Testis (tissue), 3 donors: ENCODE measurements around the gene TTBK1. TPM values are rescaled to one million over a fixed set of nuclear protein-coding genes. Genes with fewer than 3 reads are reported as not detected.

Experiments used
- DNase-seq: peaks from one replicate; pipeline ENCODE4 v3.0.0-alpha.2; 2019
- H3K27ac ChIP-seq, 2 donors: fragments of 200-600 bp; sonication (generic); one replicate each; pipeline ENCODE4 v1.5.1; 2019
- H3K27me3 ChIP-seq: fragments of 200-600 bp; sonication (generic); one replicate; pipeline ENCODE4 v1.5.1; 2019
- H3K36me3 ChIP-seq: fragments of 200-600 bp; sonication (generic); one replicate; pipeline ENCODE4 v1.5.1; 2017; ENCODE audit warnings: low read depth; ENCODE audit errors: missing control alignments
- H3K4me1 ChIP-seq: fragments of 200-600 bp; sonication (generic); one replicate; pipeline ENCODE4 v1.5.1; 2019
- H3K4me3 ChIP-seq, 2 donors: fragments of 200-600 bp; sonication (generic); one replicate each; pipeline ENCODE4 v1.5.1; 2017 to 2019
- H3K9me3 ChIP-seq: fragments of 200-600 bp; sonication (generic); one replicate; pipeline ENCODE4 v1.5.1; 2017
- CTCF ChIP-seq, 3 experiments: fragments of 450-650 bp in 2 of 3; fragments of 200-600 bp in 1 of 3; sonication (generic) in 1 of 3; IDR thresholded peaks; one replicate each; pipeline ENCODE4 v1.5.1; 2016 to 2019; ENCODE audit warnings: antibody characterized with exemption in 3 of 3, mild to moderate bottlenecking in 2 of 3, moderate library complexity in 1 of 3
- POLR2A ChIP-seq: fragments of 450-650 bp; IDR thresholded peaks from one replicate; pipeline ENCODE4 v1.6.1; 2017; ENCODE audit warnings: antibody characterized with exemption, mild to moderate bottlenecking, moderate library complexity
- WGBS, 2 donors: methylation state at CpG; one replicate each; pipeline ENCODE4 v1.1.5; 2018; 5-methylcytosine and 5-hydroxymethylcytosine counted together
- intact Hi-C: fragments of 100-400 bp; cut with DNase I; formaldehyde crosslinking; loops from one replicate; pipeline ENCODE4 v1.15.1; 2023; ENCODE audit warnings: low total_unique reads
- polyA plus RNA-seq: library from polyadenylated mRNA; stranded (reverse); fragments of 350-450 nt; fragmentation: Illumina TruSeq; extraction: RNeasy Lipid Tissue Mini Kit (QIAGEN cat#74804); gene quantifications from one replicate; pipeline ENCODE4 v1.2.3, GENCODE V29; 2014; ENCODE audit warnings: low read depth, low replicate concordance; ENCODE audit not compliant: insufficient read depth
- total RNA-seq, 2 donors: library from RNA; depleted of rRNA; stranded (reverse); fragments of >200 nt; gene quantifications; one replicate each; pipeline ENCODE4 v1.2.3, GENCODE V29; 2016

TTBK1 gene
- total and polyA plus RNA-seq, 3 donors from 2014 or later = 2.2 to 2.6 (median 2.3) TPM

- 90 to 97% methylated on average over 7 to 38 of the region's 39 CpGs for WGBS, 2 donors
- intact Hi-C loops = no loop called here
- TF ChIP-seq POLR2A = no peak
- TF ChIP-seq CTCF (IDR thresholded peaks at IDR 0.05) = no peak
- no peak for DNase-seq
- H3K27me3 ChIP-seq = no peaks in the 10 kb centered on the region
- H3K27ac ChIP-seq = no peak overlapping the region
- no peaks in the 10 kb centered on the region for H3K9me3 ChIP-seq
- peaks cover 9% of the 10 kb centered on the region for H3K4me1 ChIP-seq
- no peak overlapping the region for H3K4me3 ChIP-seq
- H3K36me3 ChIP-seq = no peaks in the 10 kb centered on the region
Measured at GRCh38 chr6:43262780-43263313, 19.6 kb downstream of the TTBK1 start.

DNA sequence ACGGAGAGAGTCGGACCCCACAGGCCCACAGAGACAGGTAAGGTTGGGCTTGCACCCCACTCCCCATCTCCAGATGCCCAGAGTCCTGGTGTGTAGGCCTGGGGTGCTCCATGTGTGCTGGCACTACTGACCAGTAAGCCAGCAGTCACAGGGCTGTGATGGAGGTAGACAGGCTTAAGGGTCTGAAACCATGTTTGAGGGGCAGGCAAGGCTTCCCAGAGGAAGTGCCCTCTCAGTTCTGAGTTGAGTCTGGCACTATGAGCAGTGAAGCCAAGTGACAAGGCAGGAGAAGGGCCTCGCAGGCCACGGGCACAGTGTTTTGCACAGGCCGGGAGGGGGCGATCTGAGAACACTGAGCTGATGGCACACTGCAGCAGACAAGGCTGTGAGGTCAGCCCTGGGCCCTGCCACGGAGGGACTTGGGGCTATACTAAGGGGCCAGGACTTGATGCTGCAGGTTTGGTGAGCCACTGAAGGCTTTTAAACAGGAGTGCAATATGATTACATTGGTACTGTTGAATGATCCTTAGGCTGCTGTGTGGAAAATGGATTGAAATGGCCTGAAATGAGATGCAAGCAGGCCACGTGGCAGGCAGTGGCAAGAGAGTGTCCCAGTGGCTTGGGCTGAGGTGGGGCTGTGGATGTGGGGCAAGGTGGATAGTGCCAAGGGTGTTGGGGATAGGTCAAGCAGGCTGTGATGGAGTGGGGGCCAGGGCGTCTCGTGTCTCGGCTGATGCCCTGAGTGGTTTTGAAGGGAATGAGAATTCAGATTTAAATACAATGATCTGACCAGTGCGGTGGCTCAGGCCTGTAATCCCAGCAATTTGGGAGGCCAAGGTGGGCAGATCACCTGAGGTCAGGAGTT lies 20.3 kb downstream of the TTBK1 start:
- TF ChIP-seq CTCF (IDR thresholded peaks at IDR 0.05) (peak; percentile 45 to 65 (median 64)), POLR2A (no peak)
- H3K27me3 ChIP-seq = no peaks in the 10 kb centered on the region
- intact Hi-C loops = no loop called here
- peak; percentile 85 for DNase-seq
- H3K9me3 ChIP-seq = no peaks in the 10 kb centered on the region
- no peak overlapping the region for H3K27ac ChIP-seq
- H3K36me3 ChIP-seq = no peaks in the 10 kb centered on the region
- H3K4me3 ChIP-seq = no peak overlapping the region
- 74 to 80% methylated on average over 10 to 12 of the region's 12 CpGs for WGBS, 2 donors
- peaks cover 16% of the 10 kb centered on the region for H3K4me1 ChIP-seq

GRCh38 chr6:43264599-43265145 lies 21.4 kb downstream of the TTBK1 start:
- H3K27ac ChIP-seq = no peak overlapping the region
- H3K4me1 ChIP-seq = peaks cover 22% of the 10 kb centered on the region
- no peaks in the 10 kb centered on the region for H3K9me3 ChIP-seq
- no peak for DNase-seq
- intact Hi-C loops = no loop called here
- 87 to 92% methylated on average over 5 of the region's 5 CpGs for WGBS, 2 donors
- H3K36me3 ChIP-seq = no peaks in the 10 kb centered on the region
- no peaks in the 10 kb centered on the region for H3K27me3 ChIP-seq
- H3K4me3 ChIP-seq = no peak overlapping the region
- TF ChIP-seq CTCF (IDR thresholded peaks at IDR 0.05) = no peak

DNA sequence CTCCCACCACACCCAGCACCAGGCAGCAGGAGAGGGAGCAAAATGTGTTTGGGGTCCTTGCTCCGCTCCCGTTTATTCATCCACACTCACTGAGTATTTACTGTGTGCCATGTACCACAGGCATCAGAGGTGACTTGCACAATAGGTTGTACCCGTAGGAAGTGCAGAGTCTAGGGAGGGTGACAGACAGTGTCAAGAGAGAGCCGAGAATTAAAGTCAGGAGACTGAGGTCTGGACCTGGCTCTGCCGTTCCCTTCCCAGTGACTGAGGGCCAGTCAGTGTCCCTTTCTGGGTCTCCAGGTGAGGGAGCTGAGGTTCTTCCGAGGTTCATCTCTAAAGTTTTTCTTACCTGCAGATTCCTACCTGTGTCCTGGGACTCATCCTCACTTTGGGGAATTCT lies 22.3 kb downstream of the TTBK1 start:
- intact Hi-C loops = no loop called here
- no peak for DNase-seq
- Histone ChIP-seq H3K4me3 (no peak overlapping the region), H3K36me3 (no peaks in the 10 kb centered on the region), H3K27me3 (no peaks in the 10 kb centered on the region), H3K9me3 (no peaks in the 10 kb centered on the region), H3K27ac (no peak overlapping the region), H3K4me1 (peaks cover 22% of the 10 kb centered on the region)
- 94 to 96% methylated on average over 6 of the region's 6 CpGs for WGBS, 2 donors
- TF ChIP-seq CTCF (IDR thresholded peaks at IDR 0.05) (no peak), POLR2A (no peak)
